ENCODE data around the gene SCD. TPM values are rescaled to one million over a fixed set of nuclear protein-coding genes. Genes with fewer than 3 reads are reported as not detected.
A peak's percentile ranks its signal among the peaks of the same experiment; 100 is the strongest.

SCD gene
- total and polyA plus RNA-seq, 2 of the 13 experiments (the other 11 are each of a cell fraction or from before 2014, with no cell fraction given), result 492 to 512 TPM

GRCh38 chr10:100373298-100374199 is 26.5 kb downstream of the SCD start (continued):
- peak; percentile 22; the same call in 1 of the 2 replicates for TF ChIP-seq ARID3A (IDR thresholded peaks at IDR 0.05; ENCODE audit: low read depth, low read length)
- TF ChIP-seq TEAD2 (CRISPR knock-in tag; IDR thresholded peaks at IDR 0.05), result no peak
- TF ChIP-seq MED1 (CRISPR knock-in tag; IDR thresholded peaks at IDR 0.05), result peak; percentile 97
- no peak for TF ChIP-seq ZNF558 (CRISPR knock-in tag; IDR thresholded peaks at IDR 0.05; ENCODE audit: borderline replicate concordance)
- peak; percentile 29 for TF ChIP-seq HNRNPLL (IDR thresholded peaks at IDR 0.05; ENCODE audit: low read depth, low read length, poor library complexity, severe bottlenecking)
- no peak for TF ChIP-seq ZFAT (CRISPR knock-in tag; conservative IDR thresholded peaks at IDR 0.05)
- peak; percentile 11; the same call in 1 of the 2 replicates for TF ChIP-seq ZNF143 (CRISPR knock-in tag; IDR thresholded peaks at IDR 0.05)
- TF ChIP-seq ZNF260 (CRISPR knock-in tag; IDR thresholded peaks at IDR 0.05; ENCODE audit: borderline replicate concordance, low read depth), result no peak
- 0 out of 2 replicates have a peak, but pooled peaks have one; percentile 35 for TF ChIP-seq ZNF292 (CRISPR knock-in tag; IDR thresholded peaks at IDR 0.05; ENCODE audit: borderline replicate concordance, low read depth)
- 0 out of 2 replicates have a peak, but pooled peaks have one; percentile 31 for TF ChIP-seq ZNF891 (CRISPR knock-in tag; IDR thresholded peaks at IDR 0.05)
- no peak for TF ChIP-seq HMG20B (CRISPR knock-in tag; conservative IDR thresholded peaks at IDR 0.05)
- no peak for TF ChIP-seq KAT2B (IDR thresholded peaks at IDR 0.05; ENCODE audit: borderline replicate concordance, low read depth, low read length)
- TF ChIP-seq, protein P1, sequence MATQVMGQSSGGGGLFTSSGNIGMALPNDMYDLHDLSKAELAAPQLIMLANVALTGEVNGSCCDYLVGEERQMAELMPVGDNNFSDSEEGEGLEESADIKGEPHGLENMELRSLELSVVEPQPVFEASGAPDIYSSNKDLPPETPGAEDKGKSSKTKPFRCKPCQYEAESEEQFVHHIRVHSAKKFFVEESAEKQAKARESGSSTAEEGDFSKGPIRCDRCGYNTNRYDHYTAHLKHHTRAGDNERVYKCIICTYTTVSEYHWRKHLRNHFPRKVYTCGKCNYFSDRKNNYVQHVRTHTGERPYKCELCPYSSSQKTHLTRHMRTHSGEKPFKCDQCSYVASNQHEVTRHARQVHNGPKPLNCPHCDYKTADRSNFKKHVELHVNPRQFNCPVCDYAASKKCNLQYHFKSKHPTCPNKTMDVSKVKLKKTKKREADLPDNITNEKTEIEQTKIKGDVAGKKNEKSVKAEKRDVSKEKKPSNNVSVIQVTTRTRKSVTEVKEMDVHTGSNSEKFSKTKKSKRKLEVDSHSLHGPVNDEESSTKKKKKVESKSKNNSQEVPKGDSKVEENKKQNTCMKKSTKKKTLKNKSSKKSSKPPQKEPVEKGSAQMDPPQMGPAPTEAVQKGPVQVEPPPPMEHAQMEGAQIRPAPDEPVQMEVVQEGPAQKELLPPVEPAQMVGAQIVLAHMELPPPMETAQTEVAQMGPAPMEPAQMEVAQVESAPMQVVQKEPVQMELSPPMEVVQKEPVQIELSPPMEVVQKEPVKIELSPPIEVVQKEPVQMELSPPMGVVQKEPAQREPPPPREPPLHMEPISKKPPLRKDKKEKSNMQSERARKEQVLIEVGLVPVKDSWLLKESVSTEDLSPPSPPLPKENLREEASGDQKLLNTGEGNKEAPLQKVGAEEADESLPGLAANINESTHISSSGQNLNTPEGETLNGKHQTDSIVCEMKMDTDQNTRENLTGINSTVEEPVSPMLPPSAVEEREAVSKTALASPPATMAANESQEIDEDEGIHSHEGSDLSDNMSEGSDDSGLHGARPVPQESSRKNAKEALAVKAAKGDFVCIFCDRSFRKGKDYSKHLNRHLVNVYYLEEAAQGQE (IDR thresholded peaks at IDR 0.05; ENCODE audit: borderline replicate concordance in 1 of 2, low read depth in 1 of 2, low read length in 2 of 2), result peak; percentile 3 to 86
- TF ChIP-seq CREM (IDR thresholded peaks at IDR 0.05), result peak; percentile 62
- no peak for TF ChIP-seq CREM (CRISPR knock-in tag; IDR thresholded peaks at IDR 0.05)
- TF ChIP-seq AHR (CRISPR knock-in tag; IDR thresholded peaks at IDR 0.05), result peak; percentile 87; the same call in 1 of the 2 replicates
- TF ChIP-seq SIN3B (IDR thresholded peaks at IDR 0.05; ENCODE audit: low read length), result no peak
- peak; percentile 99 for TF ChIP-seq RXRB (CRISPR knock-in tag; IDR thresholded peaks at IDR 0.05; ENCODE audit: borderline replicate concordance)
- TF ChIP-seq, protein P2, sequence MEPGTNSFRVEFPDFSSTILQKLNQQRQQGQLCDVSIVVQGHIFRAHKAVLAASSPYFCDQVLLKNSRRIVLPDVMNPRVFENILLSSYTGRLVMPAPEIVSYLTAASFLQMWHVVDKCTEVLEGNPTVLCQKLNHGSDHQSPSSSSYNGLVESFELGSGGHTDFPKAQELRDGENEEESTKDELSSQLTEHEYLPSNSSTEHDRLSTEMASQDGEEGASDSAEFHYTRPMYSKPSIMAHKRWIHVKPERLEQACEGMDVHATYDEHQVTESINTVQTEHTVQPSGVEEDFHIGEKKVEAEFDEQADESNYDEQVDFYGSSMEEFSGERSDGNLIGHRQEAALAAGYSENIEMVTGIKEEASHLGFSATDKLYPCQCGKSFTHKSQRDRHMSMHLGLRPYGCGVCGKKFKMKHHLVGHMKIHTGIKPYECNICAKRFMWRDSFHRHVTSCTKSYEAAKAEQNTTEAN (CRISPR knock-in tag; conservative IDR thresholded peaks at IDR 0.05), result no peak
- TF ChIP-seq ZNF629 (CRISPR knock-in tag; conservative IDR thresholded peaks at IDR 0.05), result peak; percentile 98
- no peak for TF ChIP-seq ZNF496 (CRISPR knock-in tag; IDR thresholded peaks at IDR 0.05; ENCODE audit: insufficient replicate concordance)
